OCI-M1 (cell line): ENCODE results near the gene PPP1R11.
"Not testable (repeated sequence)": the region's sequence is repeated elsewhere in the genome, so short reads cannot be mapped to it uniquely, and the experiment has no call there.

Experiments used
- DNase-seq: peaks from one replicate; lab custom pipeline; 2025; lab: John Stamatoyannopoulos, UW

PPP1R11 gene

GRCh38 chr6:30097902-30098768 lies 31.1 kb downstream of the PPP1R11 start:
- DNase-seq = peak; percentile 72

DNA sequence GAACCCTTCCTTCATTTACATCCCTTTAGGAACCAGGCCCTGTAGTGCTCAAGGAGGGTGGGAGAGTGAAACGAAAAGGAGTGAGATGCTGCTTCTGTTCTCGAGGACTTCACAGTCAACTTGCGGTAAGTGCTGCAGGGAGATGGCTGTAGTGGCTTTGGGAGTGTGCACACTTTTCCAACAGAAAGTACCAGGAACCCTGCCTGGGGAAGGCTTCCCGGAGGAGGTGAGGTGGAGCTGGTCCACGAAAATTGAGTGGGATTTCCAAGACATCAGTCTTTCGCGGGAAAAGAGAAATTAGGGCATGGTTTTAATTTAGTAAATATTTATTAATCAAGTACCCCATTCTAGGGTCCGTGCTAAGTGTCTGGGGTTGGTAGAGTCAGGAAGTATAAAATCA lies 33.2 kb downstream of the PPP1R11 start:
- DNase-seq = no peak

- DNase-seq = no peak
These were observed 33.8 kb downstream of the PPP1R11 start for GRCh38 chr6:30100585-30101443.

DNA sequence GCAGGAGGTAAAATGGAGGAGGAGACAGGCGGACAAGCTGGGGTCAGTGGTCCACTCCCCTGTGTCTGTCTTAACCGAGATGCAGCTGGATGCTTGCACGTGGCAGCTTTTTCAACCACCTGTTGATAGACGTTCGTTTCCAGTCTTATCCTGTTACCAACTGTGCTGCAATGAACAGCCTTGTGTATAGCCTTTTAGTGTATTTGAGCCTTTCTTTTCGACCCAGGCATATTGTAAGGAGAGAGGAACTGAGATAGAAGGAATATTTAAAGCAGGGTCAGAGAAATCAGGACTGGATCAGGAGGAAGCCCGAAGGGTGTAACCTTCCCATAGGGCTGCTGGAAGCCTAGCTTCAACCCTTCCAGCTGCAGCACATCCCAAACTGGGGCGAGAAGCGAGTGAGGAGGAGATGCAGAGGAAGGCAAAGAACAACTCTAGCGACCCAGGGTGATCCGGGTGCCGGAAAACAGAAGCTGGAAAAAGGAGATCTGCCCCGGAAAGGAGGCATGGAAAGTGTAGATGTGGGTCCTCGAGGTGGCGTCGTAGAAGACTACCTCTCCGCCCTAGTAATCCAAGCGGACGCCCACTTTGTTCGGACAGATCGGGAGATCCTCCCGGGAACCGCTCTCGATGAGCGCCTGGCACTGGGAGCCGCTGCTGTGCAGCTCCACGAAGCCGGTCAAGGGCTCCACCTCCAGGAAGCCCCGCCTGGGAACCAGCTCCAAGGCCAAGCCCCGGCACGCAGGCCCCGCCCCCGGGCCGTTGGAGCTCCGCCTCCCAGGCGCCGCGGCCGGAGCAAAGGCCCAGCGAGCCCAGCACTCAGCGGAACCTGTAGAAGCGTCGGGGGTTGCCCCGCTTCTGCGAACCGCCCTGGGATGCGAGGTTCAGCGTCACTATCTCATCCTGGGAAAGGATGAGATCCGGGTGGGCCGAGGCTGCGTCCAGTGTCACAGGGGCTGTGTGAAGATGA lies 34.7 kb downstream of the PPP1R11 start:
- DNase-seq = peak; percentile 96

GRCh38 chr6:30102414-30102969 lies 35.5 kb downstream of the PPP1R11 start:
- DNase-seq = peak; percentile 75

DNA sequence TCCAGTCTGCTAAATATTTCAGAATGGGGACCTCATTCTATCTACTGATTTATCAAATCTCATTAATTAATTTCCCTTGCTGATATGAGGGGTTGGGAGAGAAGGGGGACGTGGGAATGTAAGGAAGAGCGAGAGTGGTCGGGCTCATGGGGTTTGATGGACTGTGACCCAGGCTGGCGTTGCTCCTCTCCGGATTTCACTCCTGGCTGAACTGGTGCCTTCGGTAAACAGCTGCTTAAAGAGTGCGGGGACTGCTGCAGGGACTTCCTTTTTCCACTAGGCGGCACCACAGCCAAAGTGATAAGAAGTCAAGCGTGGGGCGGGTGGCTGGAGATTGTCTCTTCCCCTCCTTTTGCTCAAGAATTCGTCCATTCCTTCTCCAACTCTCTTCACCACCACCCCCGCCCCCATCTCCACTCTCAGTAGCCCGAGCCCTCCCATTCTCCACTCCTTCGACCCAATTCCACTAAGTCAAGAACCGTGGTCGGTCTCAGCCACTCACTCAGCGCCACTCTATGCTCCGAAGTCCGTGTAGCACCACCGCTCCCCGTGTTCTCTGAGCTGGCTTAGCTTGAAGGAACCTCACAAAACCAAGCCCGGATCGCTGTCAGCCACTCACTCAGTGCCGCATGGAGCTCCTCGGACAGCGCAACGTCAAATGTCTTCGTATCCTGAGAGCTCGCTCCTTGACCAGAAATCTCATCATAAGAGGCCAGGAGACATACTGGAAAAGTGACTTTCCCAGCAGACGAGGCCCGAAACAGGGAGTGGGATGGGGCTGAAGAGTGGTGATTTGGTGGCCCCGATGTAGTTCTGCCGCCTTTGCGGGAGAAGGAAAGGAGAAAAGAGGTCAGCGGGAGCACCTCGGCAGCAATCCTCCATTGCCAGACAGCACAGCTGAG lies 36.2 kb downstream of the PPP1R11 start:
- DNase-seq = peak; percentile 96

DNA sequence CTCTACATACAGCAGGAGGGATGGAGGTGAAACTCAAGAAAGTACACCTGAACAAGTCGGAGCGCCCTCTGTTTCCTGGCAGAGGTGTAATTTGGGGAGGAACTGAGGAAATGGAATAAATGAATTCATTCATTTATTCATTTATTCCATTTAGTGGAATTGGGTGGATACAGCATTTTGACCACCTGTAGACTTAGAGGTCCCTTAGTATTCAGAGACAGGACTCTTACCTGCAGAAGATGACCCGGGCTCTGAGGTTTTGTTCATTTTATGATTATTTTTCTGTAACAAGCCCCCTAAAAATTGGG lies 36.8 kb downstream of the PPP1R11 start:
- DNase-seq = no peak

GRCh38 chr6:30104661-30105060 lies 37.7 kb downstream of the PPP1R11 start:
- DNase-seq = peak; percentile 26

DNA sequence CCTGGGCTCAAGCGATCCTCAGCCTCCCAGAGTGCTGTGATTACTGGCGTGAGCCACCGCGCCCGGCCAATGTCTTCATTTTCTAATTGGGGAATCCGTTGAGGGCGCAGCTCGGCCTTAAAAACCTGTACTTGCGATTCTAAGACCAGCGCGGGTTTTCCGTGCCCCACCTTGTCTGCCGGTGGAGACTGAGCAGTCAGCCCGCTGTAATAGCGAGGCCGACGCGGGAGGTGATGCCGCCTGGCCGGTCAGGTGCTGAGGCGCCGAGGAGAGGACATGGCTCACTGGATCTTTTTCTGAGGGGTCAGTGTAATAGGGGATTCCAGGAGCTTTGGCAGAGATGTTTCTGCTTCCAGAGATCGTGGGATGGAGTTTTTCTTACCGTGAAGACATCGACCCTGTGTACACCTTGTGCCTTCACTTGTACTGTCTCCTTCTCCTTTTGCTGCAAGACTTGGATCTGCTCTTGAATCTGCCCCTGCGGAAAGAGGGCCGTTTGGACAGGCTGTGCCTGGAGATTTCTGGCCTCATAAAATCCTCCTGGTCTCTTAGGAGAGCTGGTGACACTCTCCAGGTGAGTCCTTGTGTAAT lies 44.4 kb downstream of the PPP1R11 start:
- no peak for DNase-seq

DNA sequence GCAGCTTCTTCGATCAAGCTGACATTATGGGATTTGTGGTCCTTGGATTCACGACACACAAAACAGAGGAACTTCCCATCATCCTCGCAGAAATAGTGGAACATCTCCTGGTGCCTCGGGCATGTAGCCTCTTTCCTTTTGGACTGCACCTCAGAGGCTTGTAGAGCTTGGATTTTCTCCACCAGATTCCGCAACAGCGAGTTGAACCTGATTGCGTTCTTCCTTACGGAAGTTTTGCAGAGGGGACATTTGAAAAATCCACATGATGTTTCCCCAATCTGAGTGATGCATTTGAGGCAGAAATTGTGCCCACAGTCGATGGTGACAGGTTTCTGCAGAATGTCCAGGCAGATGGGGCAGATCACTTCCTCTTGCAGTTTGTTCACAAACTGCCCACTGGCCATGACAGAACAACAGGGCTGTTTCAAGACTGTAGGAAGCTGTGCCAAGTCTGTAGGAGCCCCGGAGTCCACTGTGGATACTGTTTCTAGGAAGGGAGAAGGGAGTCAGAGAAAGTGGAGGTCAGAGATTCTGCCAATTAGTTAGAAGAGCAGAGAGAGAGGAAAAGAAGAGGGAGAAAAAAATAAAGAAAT lies 45.5 kb downstream of the PPP1R11 start:
- no peak for DNase-seq

DNA sequence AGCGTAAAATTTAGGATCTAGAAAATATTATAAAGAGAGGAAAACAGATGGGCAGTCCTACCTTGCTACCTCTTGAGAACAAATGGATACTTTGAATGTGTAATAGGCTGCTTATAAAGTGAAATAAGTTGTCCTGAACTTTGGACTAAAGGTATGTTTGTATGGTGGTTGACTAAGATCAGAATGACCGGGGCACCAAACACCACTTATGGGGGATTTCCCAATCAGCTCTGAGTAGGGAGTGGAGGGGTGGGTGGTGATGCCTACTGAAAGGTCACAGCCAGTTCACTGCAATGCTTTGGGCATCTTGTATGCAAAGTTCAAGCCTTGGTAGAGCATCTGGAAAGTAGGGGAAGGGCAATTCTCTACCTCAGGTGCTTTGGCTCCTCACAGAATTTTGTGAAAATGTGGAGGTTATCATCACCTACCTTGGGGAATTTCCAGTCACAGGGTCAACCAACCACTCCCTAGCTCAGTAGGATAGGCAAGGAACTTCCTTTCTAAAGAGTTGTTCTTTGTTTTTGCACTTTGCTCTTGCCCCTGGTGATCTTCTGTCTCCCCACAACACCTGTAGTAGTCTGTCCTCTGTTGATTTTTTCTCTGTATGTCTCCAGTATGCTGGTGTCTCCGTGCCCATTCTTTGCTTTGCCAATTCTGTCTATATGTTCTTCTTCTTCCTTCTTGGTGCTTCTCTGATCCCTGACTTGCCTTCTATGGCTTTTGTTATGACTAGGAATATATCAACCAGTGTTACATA lies 46.2 kb downstream of the PPP1R11 start, which contains the start of gene TRIM31:
TRIM31 (minus strand) TSS at position 88 of the 757 bp plus-strand sequence. CDS start 285 bp downstream, outside the sequence.
- no peak for DNase-seq

GRCh38 chr6:30113841-30114240 lies 46.8 kb downstream of the PPP1R11 start:
- peak; percentile 29 for DNase-seq

DNA sequence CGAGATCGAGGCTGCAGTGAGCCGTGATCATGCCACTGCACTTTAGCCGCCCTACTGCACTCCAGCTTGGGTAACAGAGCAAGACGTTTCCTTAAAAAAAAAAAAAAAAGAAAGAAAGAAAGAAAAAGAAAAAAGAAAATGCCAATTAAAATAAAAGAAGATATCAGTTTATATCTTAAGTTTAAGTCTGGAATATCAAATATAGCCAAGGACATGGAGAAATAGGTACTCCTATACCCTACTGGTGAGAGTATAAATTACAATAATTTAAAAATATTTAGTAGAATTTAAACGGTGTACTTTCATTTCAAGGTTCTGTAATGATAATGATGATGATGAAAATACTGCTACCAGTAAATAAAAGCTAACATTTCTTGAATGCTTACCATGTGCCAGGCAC lies 49.7 kb downstream of the PPP1R11 start:
- DNase-seq = no peak

DNA sequence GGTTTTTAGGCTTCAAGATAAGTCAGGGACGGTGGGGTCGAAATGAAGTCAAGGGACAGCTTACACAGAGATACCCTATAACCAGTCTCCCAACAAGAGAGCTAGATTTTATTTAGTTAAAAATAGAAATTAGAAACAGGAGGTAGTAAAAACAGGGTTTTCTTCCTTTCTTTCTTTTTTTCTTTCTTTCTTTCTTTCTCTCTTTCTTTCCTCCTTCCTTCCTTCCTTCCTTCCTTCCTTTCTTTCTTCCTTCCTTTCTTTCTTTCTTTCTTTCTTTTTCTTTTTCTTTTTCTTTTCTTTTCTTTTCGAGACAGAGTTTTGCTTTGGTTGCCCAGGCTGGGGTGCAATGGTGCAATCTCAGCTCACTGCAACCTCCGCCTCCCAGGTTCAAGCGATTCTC lies 51.7 kb downstream of the PPP1R11 start:
- not testable (repeated sequence) for DNase-seq
